ENCODE results near the gene TF. TPM values are rescaled to one million over a fixed set of nuclear protein-coding genes. Genes with fewer than 3 reads are reported as not detected.
"Not testable (repeated sequence)": the region's sequence is repeated elsewhere in the genome, so short reads cannot be mapped to it uniquely, and the experiment has no call there.

TF gene
- polyA plus RNA-seq, 4 donors = 2.5 to 106 (median 5.6) TPM

DNA sequence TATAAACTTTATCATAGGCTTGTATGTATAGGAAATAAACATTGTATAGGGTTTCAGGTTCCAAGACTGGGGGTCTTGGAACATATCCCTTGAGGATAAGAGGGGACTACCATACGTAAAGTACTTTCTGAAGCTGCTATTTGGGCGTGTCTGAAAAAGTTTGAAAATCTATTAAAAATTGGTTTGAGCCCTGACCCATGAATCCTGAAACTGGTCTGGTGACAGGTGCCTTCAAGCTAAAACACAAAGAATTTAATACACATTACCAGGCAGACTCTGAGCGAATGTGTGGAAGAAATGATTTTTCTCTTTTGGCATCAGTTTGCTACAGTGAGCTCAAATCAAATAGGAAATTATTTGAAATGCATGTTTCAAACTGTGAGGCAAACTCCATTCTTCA, 16.3 kb downstream of the TF start:
- DNase-seq (ENCODE audit: low read depth in 4 of 4, low spot score in 2 of 4) = no peak

- peak in 3 of 4 donors; percentile 15 to 69 (median 46) for DNase-seq (ENCODE audit: low read depth in 4 of 4, low spot score in 2 of 4)
Observed at GRCh38 chr3:133763797-133764683, 17.8 kb downstream of the TF start.

GRCh38 chr3:133765256-133765655, 19.1 kb downstream of the TF start:
- DNase-seq (ENCODE audit: low read depth in 4 of 4, low spot score in 2 of 4) = no peak

GRCh38 chr3:133767607-133768006, 21.4 kb downstream of the TF start:
- no peak for DNase-seq (ENCODE audit: low read depth in 4 of 4, low spot score in 2 of 4)

DNA sequence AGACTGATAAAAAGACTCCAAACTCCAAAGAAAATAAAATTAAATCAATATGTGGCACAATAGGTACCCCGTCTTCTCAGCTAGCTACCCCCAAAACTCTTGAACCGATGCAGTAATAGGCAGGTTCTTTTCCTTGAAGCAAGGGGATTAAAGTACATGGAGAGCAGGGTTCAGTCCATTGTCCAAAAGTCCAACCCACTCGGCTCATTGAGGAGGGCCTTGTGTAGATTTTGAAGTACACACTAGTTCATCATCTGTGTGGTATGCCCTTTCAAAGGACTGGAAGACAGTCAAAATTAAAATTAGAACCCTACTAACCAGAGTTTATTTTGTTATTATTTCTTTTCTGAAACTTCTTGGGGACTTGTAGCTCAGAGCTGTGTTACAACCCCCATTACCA, 23.3 kb downstream of the TF start:
- no peak for DNase-seq (ENCODE audit: low read depth in 4 of 4, low spot score in 2 of 4)

DNA sequence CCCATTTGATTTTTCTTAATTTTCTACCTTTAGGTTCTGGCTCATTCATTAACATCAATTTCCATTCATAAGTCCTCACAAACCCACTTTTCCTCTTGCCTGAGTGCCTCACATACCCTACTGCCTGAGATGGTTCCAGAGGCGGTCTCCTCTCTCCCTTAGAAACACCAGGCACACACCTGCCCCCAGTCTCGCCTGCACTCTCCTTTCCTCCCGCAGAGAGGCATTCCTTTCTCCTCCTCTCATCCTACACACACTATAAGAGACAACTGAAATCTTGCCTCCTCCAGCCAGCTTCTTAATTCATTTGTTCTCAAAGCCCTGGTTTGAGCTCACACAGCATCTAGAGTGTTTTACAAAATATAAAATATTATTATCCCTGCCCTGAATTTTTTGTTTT, 27.5 kb downstream of the TF start:
- no peak for DNase-seq (ENCODE audit: low read depth in 4 of 4, low spot score in 2 of 4)

- DNase-seq (ENCODE audit: low read depth in 4 of 4, low spot score in 2 of 4) = no peak
Observed at GRCh38 chr3:133775309-133775708, 29.1 kb downstream of the TF start.

- DNase-seq (ENCODE audit: low read depth in 4 of 4, low spot score in 2 of 4) = no peak
Observed at GRCh38 chr3:133775835-133776234, 29.6 kb downstream of the TF start.

DNA sequence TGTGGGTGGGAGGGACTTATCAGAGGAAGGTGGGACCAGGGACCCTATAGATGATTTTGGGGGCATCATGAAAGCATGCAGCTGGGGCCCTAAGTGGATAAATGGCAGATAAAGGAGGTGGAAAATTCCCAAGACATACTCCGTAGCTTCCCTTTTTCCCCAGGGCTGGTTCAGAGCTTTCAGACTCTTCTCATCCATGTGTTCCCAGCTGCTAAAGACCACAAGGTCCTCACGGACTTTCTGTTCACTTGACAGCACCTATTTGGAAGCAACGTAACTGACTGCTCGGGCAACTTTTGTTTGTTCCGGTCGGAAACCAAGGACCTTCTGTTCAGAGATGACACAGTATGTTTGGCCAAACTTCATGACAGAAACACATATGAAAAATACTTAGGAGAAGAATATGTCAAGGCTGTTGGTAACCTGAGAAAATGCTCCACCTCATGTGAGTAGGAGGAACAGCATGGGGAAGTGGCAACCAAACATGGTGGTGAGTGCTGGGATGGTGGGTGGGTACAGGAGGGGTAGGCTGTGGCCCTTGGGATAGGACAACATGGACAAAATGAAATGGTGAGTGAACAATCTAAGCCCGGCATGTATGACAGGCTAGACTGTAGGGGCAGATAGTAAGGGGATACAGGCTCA, 30.7 kb downstream of the TF start:
- no peak for DNase-seq (ENCODE audit: low read depth in 4 of 4, low spot score in 2 of 4)

DNA sequence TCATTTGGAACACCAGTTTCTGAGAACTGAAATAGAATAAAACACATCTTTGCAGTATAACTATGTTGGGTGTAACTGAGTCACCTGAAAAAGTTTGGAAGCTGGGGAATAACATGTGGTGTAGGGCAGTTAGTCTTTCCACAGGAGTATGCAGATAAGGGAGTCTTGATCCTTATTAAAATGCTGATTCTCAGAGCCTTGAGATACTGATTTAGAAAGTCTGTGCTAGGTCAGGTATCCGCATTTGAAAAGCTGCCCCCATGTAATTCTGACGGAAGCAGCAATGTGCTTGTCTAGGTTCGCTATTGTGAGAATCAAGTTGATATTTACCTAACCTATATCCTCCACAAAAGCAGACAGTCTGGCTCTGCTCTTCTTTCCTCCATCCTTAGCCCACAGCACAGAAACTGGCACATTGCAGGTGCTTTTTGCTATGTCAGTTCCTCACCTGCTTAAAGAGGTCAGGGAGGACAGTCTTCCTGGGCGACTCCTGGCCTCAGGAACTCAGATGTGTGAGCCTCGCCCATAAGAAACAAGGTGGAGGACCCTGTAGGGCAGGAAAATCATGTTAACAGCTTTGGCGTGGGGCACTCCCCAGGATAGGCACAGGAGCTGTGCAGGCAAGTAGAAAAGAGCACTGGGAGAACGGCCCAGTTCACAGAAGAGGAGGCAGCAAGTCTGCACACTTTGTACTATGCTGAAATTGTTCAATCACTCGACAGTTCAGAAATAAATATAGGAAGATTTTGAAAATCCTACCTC, 31.8 kb downstream of the TF start:
- DNase-seq (ENCODE audit: low read depth in 4 of 4, low spot score in 2 of 4) = no peak

DNA sequence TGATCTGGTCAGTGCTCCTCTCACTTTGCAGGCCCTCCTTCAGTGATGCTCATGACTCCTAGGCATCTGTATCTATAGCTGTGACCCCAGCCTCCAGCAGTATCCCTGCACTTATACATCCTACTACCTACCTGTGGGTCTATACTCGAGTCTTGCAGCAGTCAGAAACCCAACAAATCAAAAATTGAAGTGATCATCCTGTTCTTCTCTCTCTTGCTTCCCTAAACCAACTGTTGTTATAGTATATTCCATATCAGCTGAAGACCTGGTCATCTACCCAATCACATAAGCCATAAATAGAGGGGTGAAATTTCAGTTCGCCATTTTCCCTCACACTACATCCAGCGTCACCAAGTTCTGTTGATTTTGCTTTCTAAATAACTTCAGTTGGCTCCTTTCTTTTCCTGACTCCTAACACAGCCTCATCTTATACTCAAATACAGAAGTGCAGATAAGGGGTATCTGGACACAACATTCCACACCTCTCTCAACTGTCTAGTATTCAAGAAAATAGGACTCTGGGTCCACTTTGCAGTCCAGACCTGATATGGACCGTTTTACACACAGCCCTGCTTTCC, 33.5 kb downstream of the TF start:
- no peak for DNase-seq (ENCODE audit: low read depth in 4 of 4, low spot score in 2 of 4)

DNA sequence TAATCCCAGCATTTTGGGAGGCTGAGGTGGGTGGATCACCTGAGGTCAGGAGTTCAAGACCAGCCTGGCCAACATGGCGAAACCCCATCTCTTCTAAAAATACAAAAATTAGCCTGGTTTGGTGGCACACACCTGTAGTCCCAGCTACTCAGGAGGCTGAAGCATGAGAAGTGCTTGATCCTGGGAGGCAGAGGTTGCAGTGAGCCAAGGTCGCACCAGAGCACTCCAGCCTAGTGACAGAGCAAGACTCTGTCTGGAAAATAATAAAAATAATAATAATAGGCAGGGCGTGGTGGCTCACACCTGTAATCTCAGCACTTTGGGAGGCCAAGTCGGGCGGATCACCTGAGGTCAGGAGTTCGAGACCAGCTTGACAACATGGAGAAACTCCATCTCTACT, 34.6 kb downstream of the TF start:
- not testable (repeated sequence) for DNase-seq (ENCODE audit: low read depth in 4 of 4, low spot score in 2 of 4)

DNA sequence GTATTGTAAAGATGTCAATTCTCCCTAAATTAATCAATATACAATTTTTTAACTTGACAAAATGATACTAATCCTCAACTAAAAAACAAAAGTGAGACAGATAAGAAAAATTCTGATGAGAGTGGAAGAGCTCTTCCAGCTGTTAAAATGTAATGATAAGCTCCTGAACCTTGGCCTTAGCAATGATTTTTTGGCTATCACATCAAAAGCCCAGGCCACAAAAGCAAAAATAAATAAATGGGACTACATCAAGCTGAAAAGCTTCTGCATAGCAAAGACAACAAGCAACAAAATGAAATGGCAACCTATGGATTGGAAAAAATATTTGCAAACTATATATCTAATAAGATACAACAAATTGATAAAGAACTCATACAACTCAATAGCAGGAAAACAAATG, 35.4 kb downstream of the TF start:
- DNase-seq (ENCODE audit: low read depth in 4 of 4, low spot score in 2 of 4) = no peak

DNA sequence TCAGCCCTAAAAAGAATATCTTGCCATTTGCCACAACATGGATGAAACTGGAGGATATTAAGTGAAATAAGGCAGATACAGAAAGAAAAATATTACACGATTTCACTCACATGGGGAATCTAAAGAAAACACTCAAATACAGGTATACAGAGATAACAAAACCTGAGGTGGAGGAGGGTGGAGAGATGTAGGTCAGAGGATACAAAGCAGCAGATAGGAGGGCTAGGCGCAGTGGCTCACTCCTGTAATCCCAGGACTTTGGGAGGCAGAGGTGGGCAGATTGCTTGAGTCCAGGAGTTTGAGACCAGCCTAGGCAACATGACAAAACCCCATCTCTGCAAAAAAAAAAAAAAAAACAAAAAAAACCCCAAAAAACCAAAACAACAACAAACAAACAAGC, 36.3 kb downstream of the TF start:
- no peak for DNase-seq (ENCODE audit: low read depth in 4 of 4, low spot score in 2 of 4)

DNA sequence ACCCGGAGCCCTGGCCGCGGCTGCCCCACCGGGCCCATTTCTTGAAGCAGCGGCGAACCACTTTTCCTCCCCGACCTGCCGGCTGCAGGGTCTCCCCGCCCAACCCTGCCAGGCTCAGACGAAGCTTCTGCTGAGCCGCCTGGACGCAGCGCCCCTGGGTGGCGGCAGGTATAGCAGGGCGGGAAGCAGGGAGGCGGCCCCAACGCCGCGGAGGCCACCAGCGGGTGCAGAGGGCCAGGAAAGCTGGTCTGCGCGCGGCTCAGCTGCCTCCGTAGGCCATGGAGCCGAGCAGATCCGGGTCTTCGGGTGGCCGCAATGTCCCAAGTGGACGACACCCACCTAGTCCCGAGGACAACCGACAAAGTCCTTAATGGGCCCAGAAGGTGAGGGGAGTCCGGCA, 37.6 kb downstream of the TF start:
- no peak for DNase-seq (ENCODE audit: low read depth in 4 of 4, low spot score in 2 of 4)

- no peak for DNase-seq (ENCODE audit: low read depth in 4 of 4, low spot score in 2 of 4)
Observed at GRCh38 chr3:133788024-133788423, 41.8 kb downstream of the TF start.

- DNase-seq (ENCODE audit: low read depth in 4 of 4, low spot score in 2 of 4) = no peak
Observed at GRCh38 chr3:133792171-133792763, 46.1 kb downstream of the TF start.

GRCh38 chr3:133797396-133798105, 51.4 kb downstream of the TF start:
- DNase-seq (ENCODE audit: low read depth in 4 of 4, low spot score in 2 of 4) = no peak

- no peak for DNase-seq (ENCODE audit: low read depth in 4 of 4, low spot score in 2 of 4)
Observed at GRCh38 chr3:133799794-133800585, 53.8 kb downstream of the TF start.

Data from left renal cortex interstitium (tissue), 4 donors.